OCI-LY7 (cell line): ENCODE results near the gene PCDH18. TPM values are rescaled to one million over a fixed set of nuclear protein-coding genes. Genes with fewer than 3 reads are reported as not detected.
"Not testable (repeated sequence)": the region's sequence is repeated elsewhere in the genome, so short reads cannot be mapped to it uniquely, and the experiment has no call there.

ENCODE experiments used
- BruUV-seq: library from RNA; stranded (reverse); fragments of 400-500 nt; replicated peaks from 2 replicates; lab custom pipeline; 2021; lab: Mats Ljungman, UMichigan
- CTCF ChIA-PET: fragments of 300-600 bp; sonication (Branson Sonifier 250); formaldehyde crosslinking; loops from one replicate; lab custom pipeline; 2022; ENCODE audit warnings: antibody characterized with exemption; ENCODE audit not compliant: unreplicated experiment; lab: Charles Lee
- POLR2A ChIA-PET: fragments of 300-600 bp; sonication (Branson Sonifier 250); formaldehyde crosslinking; loops from one replicate; lab custom pipeline; 2022; ENCODE audit warnings: antibody characterized with exemption; lab: Charles Lee
- DNase-seq: peaks from one replicate; pipeline ENCODE4 v3.0.0-alpha.2; 2015; ENCODE audit warnings: low spot score
- H2AFZ ChIP-seq: fragments of 200-600 bp; sonication (generic), shearing (Covaris generic); 2 replicates; pipeline ENCODE4 v1.6.1; 2014; ENCODE audit warnings: mild to moderate bottlenecking, antibody characterized with exemption, low read length, moderate library complexity
- H3K27ac ChIP-seq: fragments of 200-600 bp; sonication (generic); 2 replicates; pipeline ENCODE4 v1.5.1; 2014; ENCODE audit warnings: mixed run types, low read depth, mild to moderate bottlenecking, moderate library complexity, low read length, inconsistent platforms; ENCODE audit not compliant: poor library complexity, severe bottlenecking
- H3K36me3 ChIP-seq: fragments of 200-600 bp; sonication (generic); 2 replicates; pipeline ENCODE4 v1.6.1; 2014; ENCODE audit warnings: mild to moderate bottlenecking, antibody characterized with exemption, low read length, moderate library complexity, mixed read lengths; ENCODE audit not compliant: insufficient read depth
- H3K4me1 ChIP-seq: fragments of 200-600 bp; sonication (generic); 2 replicates; pipeline ENCODE4 v1.5.1; 2014; ENCODE audit warnings: mild to moderate bottlenecking, low read length; ENCODE audit not compliant: insufficient read depth, poor library complexity, severe bottlenecking
- H3K4me2 ChIP-seq: fragments of 200-600 bp; sonication (generic); 2 replicates; pipeline ENCODE4 v1.6.1; 2014; ENCODE audit warnings: mild to moderate bottlenecking, low read length
- H3K4me3 ChIP-seq: fragments of 200-600 bp; sonication (generic); 2 replicates; pipeline ENCODE4 v1.5.1; 2014; ENCODE audit warnings: mild to moderate bottlenecking, low read depth, low read length; ENCODE audit not compliant: poor library complexity, severe bottlenecking
- H3K79me2 ChIP-seq: fragments of 200-600 bp; sonication (generic); 2 replicates; pipeline ENCODE4 v1.6.1; 2016; ENCODE audit warnings: low read depth, mild to moderate bottlenecking, low read length, moderate library complexity, mixed read lengths; ENCODE audit not compliant: insufficient read depth
- H3K9me2 ChIP-seq: fragments of 200-600 bp; sonication (generic); 2 replicates; pipeline ENCODE4 v1.6.1; 2016; ENCODE audit warnings: mild to moderate bottlenecking, low read length, mixed read lengths; ENCODE audit not compliant: insufficient read depth
- H3K9me3 ChIP-seq: fragments of 200-600 bp; sonication (generic); 2 replicates; pipeline ENCODE4 v1.6.1; 2014; ENCODE audit warnings: mild to moderate bottlenecking, mixed run types, low read length, mixed read lengths
- H4K20me1 ChIP-seq: fragments of 200-600 bp; sonication (generic); 2 replicates; pipeline ENCODE4 v1.6.1; 2014; ENCODE audit warnings: mild to moderate bottlenecking, antibody characterized with exemption, low read length, moderate library complexity, mixed read lengths; ENCODE audit not compliant: insufficient read depth
- CTCF ChIP-seq: fragments of 200-600 bp; sonication (generic); conservative IDR thresholded peaks from 2 replicates; pipeline ENCODE4 v1.5.1; 2014; ENCODE audit warnings: mild to moderate bottlenecking, antibody characterized with exemption, low read length, moderate library complexity, mixed read lengths
- EZH2phosphoT487 ChIP-seq: fragments of 200-600 bp; sonication (generic); IDR thresholded peaks from 2 replicates; pipeline ENCODE4 v1.6.1; 2018; ENCODE audit warnings: low read depth, borderline replicate concordance, mild to moderate bottlenecking, mixed run types, antibody characterized with exemption, low read length, moderate library complexity, mixed read lengths
- intact Hi-C: fragments of 100-400 bp; cut with micrococcal nuclease; formaldehyde crosslinking; loops from one replicate; pipeline ENCODE4 v1.10.0; 2022; ENCODE audit not compliant: unreplicated experiment
- total RNA-seq, 2 experiments: library from RNA; depleted of rRNA in 1 of 2; stranded (reverse); fragments of >200 nt in 1 of 2; shearing (Covaris generic) in 1 of 2; gene quantifications; 2 replicates each; pipeline ENCODE4 v1.2.3, GENCODE V29; 2014 to 2022

PCDH18 gene
- total RNA-seq, 2 experiments from 2014 or later, result not detected

GRCh38 chr4:137502339-137503129 is 29.8 kb downstream of the PCDH18 start:
- Histone ChIP-seq H3K27ac (no peak overlapping the region), H3K4me2 (no peak overlapping the region), H4K20me1 (no peaks in the 10 kb centered on the region), H3K9me2 (no peaks in the 10 kb centered on the region), H3K36me3 (no peaks in the 10 kb centered on the region), H3K4me1 (no peaks in the 10 kb centered on the region), H3K4me3 (no peak overlapping the region), H3K79me2 (no peaks in the 10 kb centered on the region), H3K9me3 (0 out of 2 replicates have a peak, but pooled peaks cover 4% of the 10 kb centered on the region), H2AFZ (no peak overlapping the region)
- DNase-seq, result no peak
- intact Hi-C loops, result no loop called here
- TF ChIP-seq EZH2phosphoT487, result no peak
- no peak for TF ChIP-seq CTCF
- CTCF ChIA-PET, result no interaction called here
- no TSS peak for BruUV-seq
- POLR2A ChIA-PET, result interaction anchor here (0.7 kb wide), 1 partner anchor 392 kb away, joined by 3 read pairs; no protein-coding TSS in a partner anchor

DNA sequence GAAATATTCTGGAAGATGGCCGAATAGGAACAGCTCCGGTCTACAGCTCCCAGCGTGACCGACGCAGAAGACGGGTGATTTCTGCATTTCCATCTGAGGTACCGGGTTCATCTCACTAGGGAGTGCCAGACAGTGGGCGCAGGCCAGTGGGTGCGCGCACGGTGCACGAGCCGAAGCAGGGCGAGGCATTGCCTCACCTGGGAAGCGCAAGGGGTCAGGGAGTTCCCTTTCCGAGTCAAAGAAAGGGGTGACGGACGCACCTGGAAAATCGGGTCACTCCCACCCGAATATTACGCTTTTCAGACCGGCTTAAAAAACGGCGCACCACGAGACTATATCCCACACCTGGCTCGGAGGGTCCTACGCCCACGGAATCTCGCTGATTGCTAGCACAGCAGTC is 36.0 kb downstream of the PCDH18 start:
- H3K79me2 ChIP-seq, DNase-seq, intact Hi-C loops, CTCF ChIA-PET, H3K4me3 ChIP-seq, H4K20me1 ChIP-seq, H3K36me3 ChIP-seq, H3K4me2 ChIP-seq, H3K4me1 ChIP-seq, H3K9me2 ChIP-seq, POLR2A ChIA-PET, BruUV-seq, H3K27ac ChIP-seq, H3K9me3 ChIP-seq, H2AFZ ChIP-seq: not testable (repeated sequence)

- Histone ChIP-seq H3K36me3 (no peaks in the 10 kb centered on the region), H3K4me3 (no peak overlapping the region), H3K4me1 (no peaks in the 10 kb centered on the region), H3K27ac (no peak overlapping the region), H2AFZ (no peak overlapping the region), H3K9me3 (no peaks in the 10 kb centered on the region), H4K20me1 (no peaks in the 10 kb centered on the region), H3K9me2 (no peaks in the 10 kb centered on the region), H3K79me2 (no peaks in the 10 kb centered on the region), H3K4me2 (no peak overlapping the region)
- TF ChIP-seq EZH2phosphoT487, result no peak
- TF ChIP-seq CTCF, result no peak
- DNase-seq, result no peak
- intact Hi-C loops, result no loop called here
- CTCF ChIA-PET, result no interaction called here
- no TSS peak for BruUV-seq
- POLR2A ChIA-PET, result no interaction called here
These were observed 36.7 kb downstream of the PCDH18 start for GRCh38 chr4:137495578-137495977.

DNA sequence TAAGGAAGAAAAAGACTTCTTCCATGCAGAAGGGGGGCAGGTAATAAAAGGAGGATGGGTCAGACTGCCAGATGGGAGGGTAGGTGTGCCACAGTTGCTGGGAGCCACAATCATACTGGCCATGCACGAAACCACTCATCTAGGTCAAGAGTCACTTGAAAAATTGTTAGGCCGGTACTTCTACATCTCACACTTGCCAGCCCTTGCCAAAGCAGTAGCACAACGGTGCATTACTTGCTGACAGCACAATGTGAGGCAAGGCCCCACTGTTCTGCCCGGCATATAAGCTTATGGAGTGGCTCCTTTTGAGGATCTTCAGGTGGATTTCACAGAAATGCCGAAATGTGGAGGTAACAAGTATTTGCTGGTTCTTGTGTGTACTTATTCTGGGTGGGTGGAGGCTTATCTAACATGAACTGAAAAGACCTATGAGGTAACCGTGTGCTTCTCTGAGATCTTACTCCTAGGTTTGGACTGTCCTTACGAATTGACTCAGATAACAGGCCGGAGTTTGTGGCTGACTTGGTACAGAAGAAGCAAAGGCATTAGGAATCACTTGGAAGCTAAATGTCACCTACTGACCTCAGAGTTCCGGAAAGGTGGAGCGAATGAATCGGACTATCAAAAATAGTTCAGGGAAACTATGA is 48.9 kb downstream of the PCDH18 start:
- H2AFZ ChIP-seq, intact Hi-C loops, H3K36me3 ChIP-seq, H3K9me3 ChIP-seq, CTCF ChIA-PET, H3K4me2 ChIP-seq, H3K27ac ChIP-seq, BruUV-seq, H3K4me1 ChIP-seq, H3K9me2 ChIP-seq, H4K20me1 ChIP-seq, H3K4me3 ChIP-seq, H3K79me2 ChIP-seq, DNase-seq: not testable (repeated sequence)
- POLR2A ChIA-PET, result interaction anchor here (0.6 kb wide), 2 partner anchors 182 to 896 kb away, joined by 3 to 4 read pairs; no protein-coding TSS in a partner anchor

- H3K36me3 ChIP-seq, BruUV-seq: not testable (repeated sequence)
These were observed 52.6 kb downstream of the PCDH18 start for GRCh38 chr4:137479657-137480056.

More at GRCh38 chr4:137479657-137480056, 52.6 kb downstream of the PCDH18 start:
- H3K9me2 ChIP-seq, H3K27ac ChIP-seq, H3K4me3 ChIP-seq, DNase-seq, intact Hi-C loops, POLR2A ChIA-PET, H3K4me2 ChIP-seq, H3K9me3 ChIP-seq, H3K79me2 ChIP-seq, H4K20me1 ChIP-seq, CTCF ChIA-PET, H3K4me1 ChIP-seq, H2AFZ ChIP-seq: not testable (repeated sequence)
